ENCODE data around the gene INTS2.

INTS2 gene

DNA sequence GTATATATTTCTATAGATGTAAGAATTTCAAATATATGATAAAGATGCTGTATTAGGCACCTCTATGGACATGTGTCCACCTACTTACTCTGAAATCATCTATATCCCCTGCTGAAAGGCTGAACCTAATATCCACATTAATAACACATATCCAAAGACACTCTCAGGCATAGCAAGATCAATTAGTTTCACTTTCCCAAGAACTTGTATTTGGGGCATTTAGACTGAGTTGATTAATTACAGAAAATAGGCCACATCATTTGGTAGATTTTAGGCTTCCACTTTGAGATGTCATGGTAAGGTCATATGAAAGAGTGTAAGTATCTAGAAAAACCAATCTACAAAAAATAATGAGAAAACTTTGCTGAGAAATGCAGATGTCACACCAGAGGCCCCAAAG lies 109.6 kb downstream of the INTS2 start:
- DNase-seq: no peak
- Histone ChIP-seq H3K27me3 (replicated peaks) (no peaks in the 10 kb centered on the region), H3K27ac (no peak overlapping the region), H3K4me3 (ENCODE audit: low read depth, low read length) (no peak overlapping the region), H3K36me3 (replicated peaks) (no peaks in the 10 kb centered on the region)
- no peak for TF ChIP-seq CTCF (IDR thresholded peaks at IDR 0.05; ENCODE audit: low read depth, low read length, missing control alignments)
- in situ Hi-C loops (cut with HindIII; ENCODE audit: low pct_ligation_motif_present, low sequenced_read_pairs): no loop called here

GRCh38 chr17:61817452-61817851 lies 110.3 kb downstream of the INTS2 start:
- Histone ChIP-seq H3K27me3 (replicated peaks) (no peaks in the 10 kb centered on the region), H3K36me3 (replicated peaks) (no peaks in the 10 kb centered on the region), H3K4me3 (ENCODE audit: low read depth, low read length) (no peak overlapping the region), H3K27ac (no peak overlapping the region)
- no peak for TF ChIP-seq CTCF (IDR thresholded peaks at IDR 0.05; ENCODE audit: low read depth, low read length, missing control alignments)
- DNase-seq: no peak
- in situ Hi-C loops (cut with HindIII; ENCODE audit: low pct_ligation_motif_present, low sequenced_read_pairs): no loop called here

DNA sequence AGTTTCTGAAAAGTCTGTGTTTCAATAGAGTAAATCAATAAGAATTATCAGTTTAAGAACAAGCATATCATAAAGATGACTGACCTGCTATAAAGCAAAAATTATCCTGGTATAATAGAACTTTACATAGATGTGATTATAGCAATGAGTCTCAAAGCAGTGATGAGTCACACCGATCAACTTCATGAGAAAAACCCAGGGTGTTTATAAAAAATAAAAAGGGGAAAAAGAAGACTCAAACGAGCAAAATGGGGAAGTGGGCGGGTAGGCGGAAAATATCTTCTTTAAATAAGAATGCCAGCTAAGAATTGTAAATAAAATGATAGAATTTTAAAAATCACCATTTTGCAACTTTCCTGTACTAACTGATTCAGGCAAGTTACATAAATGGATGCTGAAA lies 111.2 kb downstream of the INTS2 start:
- TF ChIP-seq CTCF (IDR thresholded peaks at IDR 0.05; ENCODE audit: low read depth, low read length, missing control alignments): no peak
- no peak overlapping the region for H3K4me3 ChIP-seq (ENCODE audit: low read depth, low read length)
- no peak for DNase-seq
- no peaks in the 10 kb centered on the region for H3K27me3 ChIP-seq (replicated peaks)
- H3K27ac ChIP-seq: no peak overlapping the region
- H3K36me3 ChIP-seq (replicated peaks): no peaks in the 10 kb centered on the region
- in situ Hi-C loops (cut with HindIII; ENCODE audit: low pct_ligation_motif_present, low sequenced_read_pairs): no loop called here

DNA sequence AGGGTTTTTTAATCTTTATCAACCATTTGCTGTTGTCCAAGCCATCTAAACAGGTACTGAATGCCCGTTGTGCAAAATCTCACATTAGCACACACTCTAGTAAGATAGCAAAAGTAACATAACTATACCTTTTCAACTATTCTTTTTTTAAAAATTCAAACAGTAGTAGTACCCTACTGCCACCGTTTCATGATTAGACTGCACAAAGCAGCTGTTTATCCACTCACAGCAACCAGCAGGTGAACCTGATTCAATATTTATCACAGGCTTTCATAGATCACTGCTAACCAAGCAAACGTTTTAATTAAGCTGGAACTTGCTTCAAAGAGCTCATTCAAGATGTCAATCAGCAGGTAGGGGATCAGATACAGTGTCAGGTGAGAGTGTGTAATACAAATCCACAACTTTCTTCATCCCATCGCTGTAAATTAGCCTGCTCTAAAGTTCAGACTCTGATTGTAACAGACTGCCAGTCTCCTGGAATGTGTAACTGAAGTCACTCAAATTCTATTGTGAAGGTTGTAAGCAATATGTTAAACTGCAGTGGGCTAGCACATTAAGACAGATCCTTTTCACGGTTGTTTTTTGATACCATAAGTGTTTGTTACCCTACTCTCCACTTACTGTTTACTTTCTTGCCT lies 111.8 kb downstream of the INTS2 start:
- DNase-seq: no peak
- no peak overlapping the region for H3K27ac ChIP-seq
- no peaks in the 10 kb centered on the region for H3K36me3 ChIP-seq (replicated peaks)
- no peak overlapping the region for H3K4me3 ChIP-seq (ENCODE audit: low read depth, low read length)
- H3K27me3 ChIP-seq (replicated peaks): no peaks in the 10 kb centered on the region
- no peak for TF ChIP-seq CTCF (IDR thresholded peaks at IDR 0.05; ENCODE audit: low read depth, low read length, missing control alignments)
- in situ Hi-C loops (cut with HindIII; ENCODE audit: low pct_ligation_motif_present, low sequenced_read_pairs): no loop called here

Measured in brain microvascular endothelial cell (primary cell).